T-helper 1 cell (primary cell): ENCODE data around the gene C17orf100.

Experiments
- DNase-seq, 5 donors: peaks; one replicate each; pipeline ENCODE4 v3.0.0-alpha.2; 2012 to 2020
- total RNA-seq, 4 donors: gene quantifications; one replicate each; lab custom pipeline; 2026; lab: John Stamatoyannopoulos, UW

The C17orf100 gene
- total RNA-seq = 1.8 to 5.6 (median 3.6) reads per million in 4 donors

DNA sequence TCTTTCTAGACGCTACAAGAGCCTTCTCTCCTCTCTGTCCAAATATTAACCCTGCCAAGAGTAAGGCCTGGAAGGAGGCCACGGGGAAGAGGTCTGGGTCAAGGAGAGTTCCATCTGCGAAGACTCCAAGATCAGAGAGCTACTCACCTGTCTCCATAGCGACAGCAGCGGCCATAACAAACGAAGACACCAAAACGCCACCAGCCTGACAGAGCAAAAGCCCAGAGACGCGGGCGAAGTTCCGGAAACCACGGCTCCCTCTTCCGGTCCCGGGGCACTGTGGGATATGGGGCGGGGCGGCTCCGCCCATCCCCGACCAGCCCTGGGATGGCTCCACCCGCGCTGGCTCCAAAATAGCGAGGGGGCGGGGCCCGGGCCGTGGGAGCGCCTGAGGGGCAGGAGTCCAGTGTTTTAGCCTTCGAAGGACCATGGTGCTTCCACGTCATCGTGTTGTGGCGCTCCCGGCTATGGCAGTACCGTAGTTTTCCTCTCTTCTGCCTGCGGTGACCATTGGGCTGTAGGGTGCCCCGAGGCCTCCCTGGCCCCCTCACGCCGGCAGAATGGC lies at the start of gene C17orf100, which contains the start of gene MED31:
TSS of gene C17orf100 (plus strand) at position 409 of the 565 bp plus-strand sequence. CDS start at position 561, 152 bp downstream.
TSS of gene MED31 (minus strand) at position 252 of the 565 bp plus-strand sequence. CDS start at position 175, 77 bp downstream.
- peak; percentile 87 to 94 (median 92) for DNase-seq

DNA sequence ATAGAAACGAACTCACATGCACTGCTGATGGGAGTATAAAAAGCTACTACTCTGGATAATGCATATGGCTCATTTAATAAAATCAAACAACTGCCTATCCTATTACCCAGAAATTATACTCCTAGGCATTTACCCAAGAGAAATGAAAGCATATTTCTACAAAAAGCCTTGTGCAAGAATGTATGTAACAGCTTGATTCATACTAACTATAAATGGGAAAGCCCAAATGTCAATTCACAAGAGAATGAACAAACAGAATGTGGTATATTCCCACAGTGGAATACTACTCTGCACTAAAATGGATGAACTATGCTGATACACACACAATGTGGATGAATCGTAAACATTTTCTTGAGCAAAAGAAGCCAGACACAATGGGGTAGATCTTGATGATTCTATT lies 49.4 kb upstream of the C17orf100 start:
- DNase-seq = no peak

DNA sequence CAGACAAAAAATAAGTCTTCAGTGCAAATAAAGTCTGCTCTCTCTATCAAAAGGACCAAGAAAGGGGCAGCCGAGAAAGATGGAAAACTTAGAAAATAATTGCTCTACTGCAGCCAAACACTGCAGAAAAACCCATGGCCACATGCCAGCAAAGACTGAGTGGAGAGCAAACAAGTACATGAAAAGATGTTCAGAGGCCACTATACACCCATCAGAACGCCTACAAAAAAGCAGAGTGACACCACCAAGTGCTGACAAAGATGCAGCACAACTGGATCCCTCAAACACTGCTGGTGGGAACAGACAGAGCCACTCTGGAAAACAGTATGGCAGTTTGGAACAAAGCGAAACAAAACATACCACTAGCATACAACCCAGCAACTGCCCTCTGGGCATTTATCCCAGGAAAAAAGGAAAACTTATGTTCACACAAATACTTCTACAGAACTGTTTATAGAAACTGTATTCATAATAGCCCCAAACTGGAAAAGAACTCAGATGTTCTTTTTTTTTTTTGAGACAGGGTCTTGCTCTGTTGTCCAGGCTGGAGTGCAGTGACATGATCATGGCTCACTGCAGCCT lies 47.7 kb upstream of the C17orf100 start:
- no peak for DNase-seq

DNA sequence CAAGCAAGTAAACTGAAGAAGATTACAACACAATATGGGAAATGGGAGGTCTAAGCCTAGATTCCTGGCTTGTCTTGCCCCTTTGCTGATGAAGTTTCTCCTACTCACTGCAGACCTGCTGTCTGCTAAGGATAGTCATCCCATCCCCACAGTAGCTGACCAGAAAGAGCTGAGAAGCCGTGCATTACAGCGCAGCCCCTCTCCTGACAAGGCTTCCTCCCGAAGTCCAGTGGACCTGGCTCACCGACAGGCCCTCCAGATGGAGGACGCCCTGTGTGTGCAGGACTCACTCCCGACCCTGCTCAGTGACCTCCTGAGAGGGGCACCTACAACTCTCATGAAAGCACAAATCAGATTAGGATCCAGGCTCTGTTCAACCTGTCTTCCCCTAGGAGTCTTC lies 46.4 kb upstream of the C17orf100 start:
- no peak for DNase-seq

DNA sequence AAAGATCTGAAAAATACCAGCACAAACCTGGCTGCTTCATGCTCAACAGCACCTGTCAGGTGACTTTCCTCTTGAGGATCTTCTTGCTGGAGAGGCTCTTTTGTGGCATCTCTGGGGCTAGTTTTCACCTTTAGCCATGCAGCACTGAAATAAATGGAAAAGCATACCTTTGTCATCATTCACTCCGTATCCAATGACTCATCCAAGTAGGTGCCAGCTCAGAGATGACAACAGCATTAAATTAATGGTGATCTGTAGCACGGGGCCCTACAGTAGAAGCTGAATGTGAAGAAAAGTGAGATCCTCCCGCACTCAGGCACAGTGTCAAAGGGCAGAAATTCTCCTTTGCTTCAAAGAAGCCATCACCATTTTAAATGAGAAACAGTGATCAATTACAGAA lies 43.2 kb upstream of the C17orf100 start:
- no peak for DNase-seq

DNA sequence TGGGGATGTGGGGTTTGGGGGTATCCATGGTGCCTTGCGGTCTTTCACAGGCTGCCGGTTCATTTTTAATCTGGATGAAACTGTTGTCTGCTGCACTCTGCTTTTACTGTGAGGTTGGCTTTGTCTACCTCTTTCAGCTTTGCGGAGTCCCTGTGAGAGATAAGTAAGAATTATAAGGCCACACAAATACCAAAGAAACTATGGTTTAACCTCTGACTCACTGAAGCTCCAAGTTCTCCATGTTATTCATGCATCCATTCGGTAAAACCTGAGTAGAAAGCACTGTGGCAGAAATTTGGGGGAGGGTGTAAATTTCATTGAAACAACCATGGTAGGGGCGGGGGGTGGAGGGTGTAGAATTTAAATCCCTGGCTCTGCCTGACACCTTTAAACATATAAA lies 41.6 kb upstream of the C17orf100 start:
- no peak for DNase-seq

DNA sequence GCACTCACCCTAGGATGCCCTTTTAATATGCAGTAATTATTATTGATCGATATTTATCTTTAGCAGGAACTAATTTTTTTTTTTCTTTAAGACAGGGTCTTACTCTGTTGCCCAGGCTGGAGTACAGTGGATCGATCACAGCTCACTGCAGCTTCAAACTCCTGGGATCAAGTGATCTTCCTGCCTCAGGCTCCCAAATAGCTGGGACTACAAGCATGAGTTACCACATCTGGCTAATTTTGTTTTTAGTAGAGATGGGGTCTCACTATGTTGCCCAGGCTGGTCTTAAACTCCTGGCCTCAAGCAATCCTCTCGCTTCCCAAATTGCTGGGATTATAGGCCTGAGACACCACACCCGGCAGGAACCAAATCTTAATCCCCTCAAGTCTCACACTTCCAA lies 40.3 kb upstream of the C17orf100 start:
- no peak for DNase-seq

DNA sequence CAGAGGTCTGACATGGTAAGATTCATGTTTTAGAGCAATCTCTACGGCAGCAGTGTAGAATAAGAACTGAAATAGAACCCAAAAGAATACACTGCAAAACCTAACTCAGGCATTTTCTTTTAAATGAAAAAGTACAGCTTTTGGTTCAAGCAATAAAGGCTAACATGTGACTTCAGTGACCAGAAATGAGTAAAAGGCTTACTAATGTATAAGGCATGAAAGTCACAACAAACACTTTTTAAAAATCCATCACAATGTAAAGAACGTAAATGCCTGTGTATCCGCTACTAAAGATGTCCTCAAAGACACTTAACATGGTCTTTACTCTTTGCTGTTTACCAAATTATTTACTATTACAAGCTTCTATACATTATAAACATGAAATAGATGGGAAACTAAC lies 27.6 kb upstream of the C17orf100 start:
- DNase-seq = no peak

DNA sequence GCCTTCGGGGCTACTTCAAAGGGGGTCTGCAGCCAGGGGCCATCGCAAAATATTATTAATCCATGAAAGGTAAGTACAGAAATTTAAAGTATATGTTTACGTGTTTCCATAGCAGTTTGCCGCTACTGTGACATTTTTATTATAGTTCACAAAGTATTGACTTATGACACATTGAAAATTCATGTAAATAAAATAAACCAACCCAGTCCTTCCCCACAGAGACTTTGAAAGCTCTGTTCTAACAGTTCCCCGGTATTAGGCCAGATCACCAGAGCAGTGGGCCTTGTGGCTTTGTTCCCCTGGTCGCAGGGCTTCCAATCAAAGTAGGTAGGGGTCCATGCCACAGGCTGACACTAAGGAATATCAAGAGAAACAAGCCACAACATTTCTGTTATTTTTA lies 24.9 kb upstream of the C17orf100 start:
- DNase-seq = no peak

DNA sequence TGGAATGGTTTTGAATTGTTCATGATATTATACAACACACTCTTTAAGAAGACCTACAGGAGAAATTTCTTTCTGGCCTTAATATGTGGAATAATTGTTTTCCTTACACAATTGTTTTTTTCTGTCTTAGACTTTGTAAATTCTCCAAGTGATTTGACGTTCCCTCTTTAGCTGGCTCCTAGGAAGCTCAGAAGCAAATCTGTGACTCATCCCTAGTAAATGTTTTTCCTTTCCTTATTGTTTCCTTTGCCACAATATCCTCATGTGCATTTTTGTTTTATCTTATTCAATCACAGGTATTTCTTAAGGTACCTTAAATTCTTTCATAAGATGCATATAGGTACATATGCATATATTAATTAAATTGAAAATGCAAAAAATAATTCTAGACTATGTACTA lies 24.5 kb upstream of the C17orf100 start:
- no peak for DNase-seq

DNA sequence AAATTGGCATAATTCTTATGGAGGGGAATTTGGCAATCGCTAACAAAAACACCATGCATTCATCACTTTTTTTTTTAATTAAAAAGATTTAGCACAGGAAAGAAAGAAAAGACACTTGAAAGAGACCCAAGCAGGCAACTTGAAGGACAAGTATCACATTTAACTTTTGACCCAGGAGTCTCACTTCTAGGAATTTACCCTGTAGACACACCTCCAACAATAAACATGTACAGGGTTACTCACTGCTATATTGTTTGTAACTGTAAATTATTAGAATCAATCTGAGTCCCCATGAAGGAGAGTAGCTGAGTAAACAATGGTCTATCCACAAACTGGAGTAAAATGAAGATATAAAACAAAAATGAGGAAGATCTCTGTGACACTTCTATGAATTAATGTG lies 21.2 kb upstream of the C17orf100 start:
- no peak for DNase-seq

DNA sequence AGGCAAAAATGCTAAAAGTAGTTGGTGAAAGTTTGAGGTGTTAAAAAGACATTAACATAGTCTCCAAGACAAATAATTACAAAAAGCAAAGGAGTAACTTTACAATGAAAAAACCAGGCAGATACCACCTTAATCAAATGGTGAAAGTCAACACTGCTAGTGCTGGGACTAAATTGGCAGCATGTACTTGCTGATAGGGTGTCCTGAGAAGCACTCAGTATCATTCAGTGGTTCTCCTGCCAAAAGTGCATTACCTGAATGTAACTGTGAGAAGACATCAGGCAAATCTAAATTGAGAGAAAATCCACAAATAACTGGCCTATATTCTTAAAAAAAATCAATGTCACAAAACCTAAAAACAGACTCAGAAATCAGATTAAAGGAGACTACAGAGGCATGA lies 19.0 kb upstream of the C17orf100 start:
- no peak for DNase-seq

DNA sequence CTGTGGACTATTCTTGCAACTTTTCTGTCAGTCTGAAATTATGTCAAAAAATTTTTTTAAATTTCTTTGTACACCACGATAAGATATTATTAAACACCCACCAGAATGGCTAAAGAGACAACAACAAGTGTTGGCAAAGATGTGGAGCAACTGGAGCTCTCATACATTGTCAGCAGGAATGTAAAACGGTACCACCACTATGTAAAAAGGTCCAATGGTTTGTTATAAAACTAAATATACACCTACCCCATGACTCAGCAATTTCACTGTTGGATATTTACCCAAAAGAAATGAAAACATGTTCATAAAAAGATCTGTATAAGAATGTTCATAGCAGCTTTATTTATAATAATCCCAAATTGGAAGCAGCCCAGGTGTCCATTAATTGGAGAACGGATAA lies 18.3 kb upstream of the C17orf100 start:
- DNase-seq = no peak

DNA sequence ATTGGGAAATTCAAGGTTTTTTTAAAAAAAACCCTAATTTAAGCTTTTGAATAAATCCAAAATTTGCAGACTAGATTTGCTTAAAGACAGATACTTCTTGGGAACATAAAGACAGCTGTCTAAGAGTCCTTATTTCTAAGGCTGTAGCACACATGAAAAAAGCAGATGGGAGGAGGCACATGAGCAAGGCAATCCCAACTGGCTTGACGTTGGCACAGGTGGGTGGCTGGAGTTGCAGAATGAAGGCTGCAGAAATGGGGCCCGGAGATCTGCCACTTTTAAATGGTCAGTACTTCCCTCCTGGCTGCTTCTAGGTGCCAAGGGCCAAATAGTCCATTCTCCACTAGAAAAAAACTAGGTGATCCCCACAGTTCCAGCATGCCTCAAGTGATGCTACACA lies 15.5 kb upstream of the C17orf100 start:
- no peak for DNase-seq

DNA sequence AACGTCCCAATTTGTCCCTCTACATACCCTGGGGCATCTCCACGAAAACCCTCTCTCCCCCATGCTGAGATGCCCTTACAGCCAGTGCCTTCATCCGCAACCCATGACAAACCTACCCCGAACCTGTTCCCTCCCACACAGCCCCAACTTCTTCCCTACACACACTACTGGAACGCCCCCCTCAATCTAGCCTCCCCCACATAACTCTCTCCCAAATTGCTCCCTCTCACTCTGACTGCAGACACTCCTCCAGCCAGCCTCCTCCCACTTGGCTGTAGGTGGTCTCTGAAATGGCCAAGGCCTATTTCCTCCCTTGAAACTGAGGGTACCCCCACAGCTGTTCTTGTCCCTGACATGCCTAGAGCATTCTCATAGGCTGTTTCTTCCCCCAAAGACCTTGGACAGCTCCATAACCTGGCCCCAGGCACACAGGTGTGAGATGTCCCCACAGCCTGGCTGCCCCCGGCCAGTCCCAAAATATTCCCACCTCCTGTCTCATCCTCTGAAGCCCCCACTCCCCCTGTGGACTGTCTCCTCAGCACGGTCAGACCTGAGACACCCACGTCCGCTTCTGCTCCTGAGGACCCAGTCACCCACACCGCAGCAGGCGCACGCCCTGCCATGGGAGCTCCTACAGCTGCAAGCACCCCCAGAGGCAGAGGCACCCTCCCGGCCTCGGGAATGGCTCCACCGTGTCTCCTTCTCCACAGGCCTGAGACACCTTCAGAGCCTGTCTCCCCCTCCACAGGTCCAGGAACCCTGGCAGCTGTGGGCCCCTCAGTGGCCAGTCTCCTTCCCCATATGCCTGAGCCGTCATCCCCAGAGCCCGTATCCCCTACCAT lies 14.7 kb upstream of the C17orf100 start:
- DNase-seq = no peak

DNA sequence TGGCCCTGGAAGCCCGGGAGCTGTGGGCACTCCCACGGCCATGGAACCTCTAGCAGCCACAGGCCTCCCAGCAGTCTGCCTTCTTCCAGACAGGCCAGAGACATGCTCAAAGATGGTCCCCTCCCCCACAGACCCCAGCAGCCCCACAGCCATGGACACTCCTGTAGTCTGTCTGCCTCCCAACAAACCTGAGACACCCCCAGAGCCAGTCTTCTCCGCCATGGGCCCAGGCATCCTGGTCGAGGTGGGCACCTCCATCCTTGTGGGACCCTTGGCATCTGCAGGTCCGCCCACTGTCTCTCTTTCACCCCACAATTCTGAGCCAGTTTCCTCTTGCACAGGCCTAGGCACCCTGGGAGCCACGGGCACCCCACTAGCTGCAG lies 14.1 kb upstream of the C17orf100 start:
- DNase-seq = no peak

DNA sequence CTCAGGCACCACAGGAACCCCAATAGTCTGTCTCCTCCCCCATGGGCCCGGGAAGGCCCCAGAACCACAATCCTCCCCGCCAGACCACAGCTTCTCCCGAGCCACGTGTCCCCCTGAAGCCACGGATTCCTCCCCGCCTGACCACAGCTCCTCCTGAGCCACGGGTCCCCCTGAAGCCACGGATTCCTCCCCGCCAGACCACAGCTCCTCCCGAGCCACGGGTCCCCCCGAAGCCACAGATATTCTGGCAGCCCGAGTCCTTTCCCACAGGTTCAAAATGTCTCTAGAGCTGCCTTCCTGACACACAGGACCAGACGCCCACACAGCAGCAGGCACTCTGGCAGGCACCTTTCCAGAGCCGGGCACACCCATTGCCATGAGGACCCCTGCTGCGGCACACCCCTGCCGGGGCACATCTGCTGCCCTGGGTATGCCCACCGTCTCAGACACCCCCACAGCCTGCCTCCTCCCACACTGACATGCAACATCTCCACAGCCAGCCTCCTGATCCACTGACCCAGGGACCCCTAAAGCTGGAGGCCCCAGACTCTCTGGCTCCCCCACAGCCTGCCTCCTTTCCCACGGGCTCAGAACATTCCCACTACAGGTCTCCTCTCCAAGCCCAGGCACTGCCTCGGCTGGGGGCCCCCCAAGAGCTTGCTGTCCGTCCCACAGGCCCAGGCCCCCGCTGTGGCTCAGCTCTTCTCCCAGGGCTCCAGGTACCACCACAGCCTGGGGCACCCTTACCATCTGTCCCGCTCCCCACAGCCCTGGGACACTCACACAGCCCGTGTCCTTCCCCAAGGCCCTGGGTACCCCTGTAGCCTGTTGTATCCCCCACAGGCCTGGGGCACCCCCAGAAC lies 13.3 kb upstream of the C17orf100 start:
- DNase-seq = no peak

DNA sequence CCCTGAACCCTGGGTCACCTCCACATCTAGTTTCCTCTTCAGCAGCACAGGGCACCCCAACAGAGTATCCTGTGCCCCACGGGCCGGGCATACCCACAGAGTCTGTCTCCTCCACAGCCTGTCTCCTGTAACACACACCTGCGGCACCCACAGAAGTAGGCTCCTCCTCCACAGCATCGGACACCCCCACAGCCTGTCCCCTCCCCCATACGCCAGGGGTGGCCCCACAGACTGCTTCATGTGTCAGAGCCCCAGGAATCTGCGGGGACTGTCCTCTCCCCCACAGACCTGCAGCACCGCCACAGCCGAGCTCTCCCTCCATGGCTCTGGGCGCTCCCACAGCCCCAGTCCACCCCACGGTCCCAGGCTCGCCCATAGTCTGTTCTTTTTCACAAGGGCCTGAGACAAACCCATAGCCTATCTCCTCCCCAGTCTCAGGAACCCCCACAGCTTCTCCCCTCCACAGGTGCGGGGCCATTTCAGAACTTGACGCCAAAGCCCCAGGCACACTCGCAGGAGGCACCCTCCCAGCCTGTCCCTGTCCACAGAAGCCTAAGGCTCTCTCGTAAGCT lies 12.5 kb upstream of the C17orf100 start:
- DNase-seq = no peak

DNA sequence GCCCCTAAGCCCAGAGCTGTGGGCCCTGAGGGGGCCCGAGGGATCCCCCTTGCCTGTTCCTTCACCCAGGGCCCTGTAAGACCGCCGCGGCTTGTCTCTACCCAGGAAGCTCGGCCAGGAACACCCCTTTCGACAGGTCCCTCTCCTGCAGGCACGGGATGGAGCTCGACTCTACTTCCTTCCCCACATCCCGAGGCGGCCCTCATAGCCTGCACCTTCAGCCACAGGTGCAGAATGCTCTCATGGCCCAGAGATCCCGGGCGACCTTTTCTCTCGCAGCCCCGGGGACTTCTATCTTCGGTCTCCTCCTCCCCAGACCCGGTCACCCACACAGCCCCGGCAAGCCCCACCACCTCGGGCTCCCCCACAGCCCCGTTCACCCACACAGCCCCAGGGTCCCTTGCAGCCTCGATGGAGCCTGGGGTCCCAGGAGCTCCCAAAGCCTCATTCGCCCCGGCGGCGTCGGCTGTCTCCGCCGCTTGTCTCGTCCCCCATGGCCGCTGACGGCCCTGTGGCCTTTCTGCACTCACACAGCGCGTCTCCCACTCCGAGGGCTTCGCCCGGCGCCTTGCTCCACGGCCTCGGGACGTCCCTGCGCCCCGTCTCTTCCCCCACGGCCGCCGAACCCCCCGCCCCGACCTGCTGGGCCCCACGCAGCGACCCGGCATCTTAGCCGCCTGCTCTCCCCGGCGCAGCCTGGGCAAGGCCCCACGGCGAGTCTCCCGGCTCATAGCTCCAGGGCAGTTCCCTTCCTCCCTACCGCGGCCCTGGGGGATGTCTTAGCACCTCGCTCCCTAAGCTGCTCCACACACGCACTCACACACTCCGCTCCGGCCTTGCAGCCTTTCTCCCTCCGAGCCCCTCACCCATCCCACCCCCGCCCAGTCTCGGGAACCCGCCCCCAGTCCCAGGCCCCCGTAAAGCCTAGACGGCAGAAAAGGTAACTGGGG lies 11.7 kb upstream of the C17orf100 start:
- DNase-seq = no peak

DNA sequence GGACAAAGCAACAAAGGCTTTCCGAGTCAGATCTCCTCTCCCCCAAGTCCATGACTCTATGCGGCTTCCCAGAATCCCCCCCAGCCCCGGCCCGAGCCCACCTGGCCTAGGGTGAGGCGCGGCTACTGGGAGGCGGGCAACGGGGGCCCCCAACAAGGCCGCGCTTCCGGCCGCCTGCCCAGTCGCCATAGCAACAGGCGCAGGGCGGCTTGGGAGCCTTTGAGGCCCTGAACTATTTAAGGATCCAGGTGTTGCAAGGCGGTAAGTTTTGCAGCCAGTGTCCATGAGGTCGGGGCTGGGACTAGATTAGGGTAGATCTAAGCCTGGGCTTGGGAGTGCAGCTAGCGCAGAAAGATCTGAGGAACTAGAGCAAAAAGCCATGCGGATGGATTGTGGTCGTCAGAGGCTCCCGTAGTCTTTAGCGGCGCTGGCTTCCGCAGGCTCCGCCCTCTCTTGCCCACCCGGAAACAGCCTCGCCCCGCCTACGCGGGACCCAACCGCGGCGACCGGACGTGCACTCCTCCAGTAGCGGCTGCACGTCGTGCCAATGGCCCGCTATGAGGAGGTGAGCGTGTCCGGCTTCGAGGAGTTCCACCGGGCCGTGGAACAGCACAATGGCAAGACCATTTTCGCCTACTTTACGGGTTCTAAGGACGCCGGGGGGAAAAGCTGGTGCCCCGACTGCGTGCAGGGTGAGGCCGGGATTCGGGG lies 10.9 kb upstream of the C17orf100 start, which contains the start of the genes KIAA0753 and TXNDC17:
TSS of gene KIAA0753 (minus strand) at position 176 of the 711 bp plus-strand sequence. CDS start 5,608 bp downstream, outside the sequence.
TSS of gene TXNDC17 (plus strand) at position 525 of the 711 bp plus-strand sequence. CDS start at position 548, 23 bp downstream.
- peak; percentile 71 to 95 (median 81) for DNase-seq
